ENCODE results near the gene VPS16. TPM values are rescaled to one million over a fixed set of nuclear protein-coding genes. Genes with fewer than 3 reads are reported as not detected.
A peak's percentile ranks its signal among the peaks of the same experiment; 100 is the strongest.

VPS16 gene
- total and polyA plus RNA-seq, 2 of the 13 experiments (the other 11 are each of a cell fraction or from before 2014, with no cell fraction given) = 34.2 to 35.4 TPM

- no peak overlapping the region for H3K4me2 ChIP-seq (ENCODE audit: low read depth, low read length)
- H4K20me1 ChIP-seq (ENCODE audit: insufficient read depth, low read length) = no peaks in the 10 kb centered on the region
- H3K4me1 ChIP-seq (ENCODE audit: insufficient read depth, low read length) = no peaks in the 10 kb centered on the region
- H3K27ac ChIP-seq (ENCODE audit: extremely low read length, insufficient read depth, low read length) = no peak overlapping the region
- H3K9me3 ChIP-seq (ENCODE audit: low read length) = no peaks in the 10 kb centered on the region
- H2AFZ ChIP-seq (ENCODE audit: low read length) = no peak overlapping the region
- no peak for DNase-seq (ENCODE audit: low spot score)
- no peaks in the 10 kb centered on the region for H3K79me2 ChIP-seq (ENCODE audit: insufficient read depth, low read length)
- in situ Hi-C loops (cut with HindIII; ENCODE audit: extremely low pct_ligation_motif_present, low pct_unique_long_range_greater_than_20kb) (no loop called here), intact Hi-C loops (cut with micrococcal nuclease; ENCODE audit: unreplicated experiment) (loop anchor here (5.0 to 10.0 kb wide), 2 partner anchors 91 to 134 kb away; partner anchors contain the start of genes GNRH2 and MRPS26)
- H3K36me3 ChIP-seq (replicated peaks in 1 of 2; ENCODE audit: control insufficient read depth in 1 of 2, insufficient read depth in 2 of 2, low read length in 2 of 2) = no peaks in the 10 kb centered on the region
- no peak for TF ChIP-seq ZNF232 (CRISPR knock-in tag; IDR thresholded peaks at IDR 0.05; ENCODE audit: borderline replicate concordance)
- no peak for TF ChIP-seq ZNF124 (CRISPR knock-in tag; IDR thresholded peaks at IDR 0.05)
- no peak for TF ChIP-seq NR2F6 (IDR thresholded peaks at IDR 0.05)
- TF ChIP-seq NR2F6 (CRISPR knock-in tag; IDR thresholded peaks at IDR 0.05) = no peak
- TF ChIP-seq CBX5 (CRISPR knock-in tag; IDR thresholded peaks at IDR 0.05; ENCODE audit: borderline replicate concordance) = no peak
- TF ChIP-seq NFE2L2 (IDR thresholded peaks at IDR 0.05; ENCODE audit: low read length) = no peak
- no peak for TF ChIP-seq ZNF451 (CRISPR knock-in tag; IDR thresholded peaks at IDR 0.05)
- TF ChIP-seq ZNF574 (CRISPR knock-in tag; IDR thresholded peaks at IDR 0.05) = no peak
- TF ChIP-seq MLLT10 (CRISPR knock-in tag; IDR thresholded peaks at IDR 0.05) = no peak
- TF ChIP-seq ZBTB3 (CRISPR knock-in tag; IDR thresholded peaks at IDR 0.05; ENCODE audit: borderline replicate concordance, low read depth) = no peak
- TF ChIP-seq CREB1 (IDR thresholded peaks at IDR 0.05) = peak; percentile 76
- no peak for TF ChIP-seq CREB1 (CRISPR knock-in tag; IDR thresholded peaks at IDR 0.05)
- no peak for TF ChIP-seq ZFP37 (CRISPR knock-in tag; IDR thresholded peaks at IDR 0.05; ENCODE audit: borderline replicate concordance)
- no peak for TF ChIP-seq SYNCRIP (IDR thresholded peaks at IDR 0.05; ENCODE audit: insufficient read depth, low read depth, low read length)
- TF ChIP-seq ZKSCAN5 (CRISPR knock-in tag; IDR thresholded peaks at IDR 0.05) = no peak
- peak; percentile 97 for TF ChIP-seq ATF7 (IDR thresholded peaks at IDR 0.05)
- TF ChIP-seq ATF7 (CRISPR knock-in tag; IDR thresholded peaks at IDR 0.05) = no peak
- H3K27me3 ChIP-seq (ENCODE audit: control insufficient read depth in 1 of 2, insufficient read depth in 2 of 2, low read length in 2 of 2) = no peaks in the 10 kb centered on the region
- CTCF ChIA-PET (ENCODE audit: low intra/inter-chr PET ratio, low total read pairs) = no interaction called here
- BruUV-seq (replicated peaks) = no TSS peak
- no peak for ATAC-seq
- FAIRE-seq = no peak
- no peak overlapping the region for H3K9ac ChIP-seq (ENCODE audit: insufficient read depth, low read depth, low read length)
- POLR2A ChIA-PET = no interaction called here
- no peak overlapping the region for H3K4me3 ChIP-seq (replicated peaks in 1 of 3; ENCODE audit: insufficient read depth in 1 of 3, low read depth in 2 of 3, low read length in 3 of 3)
These were observed 70.7 kb downstream of the VPS16 start for GRCh38 chr20:2911200-2911599.

All from HepG2 (cell line).